GM18519 (cell line): ENCODE measurements around the gene C6orf136.
"Not testable (repeated sequence)": the region's sequence is repeated elsewhere in the genome, so short reads cannot be mapped to it uniquely, and the experiment has no call there.

Experiments used
- ATAC-seq: cut with Tn5 transposase; IDR thresholded peaks from one replicate; pipeline ENCODE4 v1.9.1; 2021; ENCODE audit warnings: mild to moderate bottlenecking, moderate library complexity; ENCODE audit not compliant: unreplicated experiment, low FRiP score

Gene C6orf136

DNA sequence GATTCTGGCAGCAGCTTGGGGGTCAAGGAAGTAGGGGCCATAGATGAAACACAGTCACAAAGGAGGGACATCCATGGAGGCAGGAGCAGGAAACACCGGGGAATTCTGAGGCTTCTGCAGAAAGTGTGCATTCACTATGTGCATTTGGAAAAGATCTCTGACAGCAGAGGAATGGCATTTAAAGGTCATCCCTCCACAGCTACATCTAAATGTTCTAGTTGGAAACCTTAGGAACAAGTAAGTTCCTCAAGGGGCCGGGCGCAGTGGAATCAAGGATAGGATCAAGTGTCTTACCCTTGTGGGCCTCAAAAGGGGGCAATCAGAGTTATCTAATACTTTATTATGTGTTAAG, 8.8 kb downstream of the C6orf136 start:
- no peak for ATAC-seq

DNA sequence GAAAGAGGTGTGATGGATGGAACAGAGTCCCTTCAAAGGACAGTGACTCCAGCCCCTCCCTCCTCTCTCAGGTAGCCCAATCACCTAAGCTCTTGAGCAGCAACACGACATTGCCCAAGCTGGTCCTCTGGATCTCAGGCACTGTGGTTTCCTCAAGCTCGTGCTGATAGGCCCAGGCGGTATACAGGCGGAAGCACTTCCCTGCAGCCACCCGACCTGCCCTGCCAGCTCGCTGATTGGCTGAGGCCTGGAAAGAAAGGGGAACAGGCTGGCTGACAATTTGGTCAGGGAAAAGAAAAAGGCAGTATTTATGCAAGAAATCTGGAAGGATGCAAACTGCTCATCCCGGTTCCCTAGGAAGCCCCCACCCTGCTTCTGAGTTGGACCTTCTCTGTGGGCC, 9.6 kb downstream of the C6orf136 start:
- ATAC-seq, result no peak

DNA sequence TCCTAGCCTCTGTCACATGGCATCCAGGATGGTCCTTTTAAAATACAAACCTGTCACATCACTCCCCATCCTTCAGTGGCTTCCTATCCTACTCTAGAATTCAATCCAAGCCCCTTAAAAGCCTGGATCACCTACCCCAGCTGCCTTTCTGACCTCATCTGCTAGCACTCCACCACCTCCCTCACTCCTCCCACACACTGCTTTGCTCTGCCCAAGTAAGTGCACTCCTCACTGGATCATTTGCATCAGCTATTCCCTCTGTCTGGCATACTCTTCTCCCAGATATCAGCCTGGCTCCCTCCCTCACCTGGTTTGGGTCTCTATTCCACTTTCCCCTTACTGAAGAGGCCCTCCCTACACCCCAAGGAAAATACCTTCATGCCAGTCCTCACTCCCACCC, 10.5 kb downstream of the C6orf136 start:
- ATAC-seq, result no peak

DNA sequence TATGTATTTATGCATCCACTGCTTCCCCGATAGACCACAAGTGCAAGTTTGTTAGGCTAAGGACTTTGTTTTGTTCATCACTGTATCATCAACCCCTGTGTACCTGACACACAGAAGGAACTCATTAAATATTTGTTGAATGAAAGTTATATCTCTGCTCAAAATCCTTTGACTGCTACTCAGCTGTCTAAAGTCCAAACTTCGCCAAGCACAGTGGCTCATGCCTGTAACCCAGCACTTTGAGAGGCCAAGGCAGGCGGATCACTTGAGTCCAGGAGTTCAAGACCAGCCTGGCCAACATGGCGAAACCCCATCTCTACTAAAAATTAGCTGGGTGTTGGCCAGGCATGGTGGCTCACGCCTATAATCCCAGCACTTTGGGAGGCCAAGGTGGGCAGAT, 11.0 kb downstream of the C6orf136 start:
- ATAC-seq, result not testable (repeated sequence)

DNA sequence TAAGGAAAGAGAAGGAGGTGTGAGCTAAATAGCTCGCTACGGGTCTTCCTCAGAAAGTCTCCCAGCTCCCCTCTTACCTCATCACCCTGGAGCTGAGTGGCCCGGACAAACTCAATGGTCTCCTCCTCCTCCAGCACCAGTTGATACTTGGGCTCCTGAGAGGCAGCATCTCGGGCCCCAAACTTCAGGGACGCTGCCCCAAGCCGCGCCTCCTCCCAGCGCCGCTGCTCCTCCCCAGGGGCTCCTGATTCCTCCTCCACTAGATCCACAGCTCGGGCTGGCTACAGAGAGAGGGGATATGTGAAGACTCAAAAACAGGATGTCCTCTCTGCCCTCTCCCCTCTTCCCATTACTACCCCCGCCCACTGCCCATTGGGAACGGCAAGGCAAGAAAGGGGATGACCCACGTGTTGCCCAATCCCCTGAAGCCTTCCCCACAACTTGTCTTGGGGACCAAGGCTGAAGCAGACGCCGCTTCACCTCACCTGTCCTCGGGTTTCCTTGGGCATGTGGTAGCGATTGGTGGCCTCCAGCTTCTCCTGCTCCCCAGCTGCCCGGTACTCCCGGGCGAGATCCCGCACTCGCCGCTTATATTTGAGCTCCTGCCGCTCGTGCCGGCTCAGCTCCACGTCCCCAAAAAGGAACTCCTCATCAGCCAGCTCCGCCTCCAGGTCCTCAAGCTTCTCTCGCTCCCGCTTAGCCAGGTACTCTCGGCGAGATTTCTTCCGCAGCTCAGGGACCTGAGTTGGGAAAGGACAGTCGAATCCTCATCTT, 18.2 kb downstream of the C6orf136 start:
- ATAC-seq, result no peak

DNA sequence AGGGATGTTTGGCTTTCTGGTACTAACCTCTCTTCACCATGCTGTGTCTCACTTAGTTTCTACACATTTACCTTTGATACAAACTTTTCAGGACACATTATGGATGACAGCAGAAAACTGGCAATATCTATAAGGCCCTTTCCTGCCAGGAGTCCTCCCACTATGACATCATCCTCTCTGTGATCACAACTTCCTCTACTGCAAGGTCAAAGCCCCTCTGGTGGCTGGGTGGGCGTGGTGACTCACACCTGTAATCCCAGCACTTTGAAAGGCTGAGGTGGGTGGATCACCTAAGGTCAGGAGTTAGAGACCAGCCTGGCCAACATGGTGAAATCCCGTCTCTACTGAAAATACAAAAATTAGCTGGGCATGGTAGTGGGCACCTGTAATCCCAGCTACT, 19.4 kb downstream of the C6orf136 start:
- ATAC-seq, result not testable (repeated sequence)

DNA sequence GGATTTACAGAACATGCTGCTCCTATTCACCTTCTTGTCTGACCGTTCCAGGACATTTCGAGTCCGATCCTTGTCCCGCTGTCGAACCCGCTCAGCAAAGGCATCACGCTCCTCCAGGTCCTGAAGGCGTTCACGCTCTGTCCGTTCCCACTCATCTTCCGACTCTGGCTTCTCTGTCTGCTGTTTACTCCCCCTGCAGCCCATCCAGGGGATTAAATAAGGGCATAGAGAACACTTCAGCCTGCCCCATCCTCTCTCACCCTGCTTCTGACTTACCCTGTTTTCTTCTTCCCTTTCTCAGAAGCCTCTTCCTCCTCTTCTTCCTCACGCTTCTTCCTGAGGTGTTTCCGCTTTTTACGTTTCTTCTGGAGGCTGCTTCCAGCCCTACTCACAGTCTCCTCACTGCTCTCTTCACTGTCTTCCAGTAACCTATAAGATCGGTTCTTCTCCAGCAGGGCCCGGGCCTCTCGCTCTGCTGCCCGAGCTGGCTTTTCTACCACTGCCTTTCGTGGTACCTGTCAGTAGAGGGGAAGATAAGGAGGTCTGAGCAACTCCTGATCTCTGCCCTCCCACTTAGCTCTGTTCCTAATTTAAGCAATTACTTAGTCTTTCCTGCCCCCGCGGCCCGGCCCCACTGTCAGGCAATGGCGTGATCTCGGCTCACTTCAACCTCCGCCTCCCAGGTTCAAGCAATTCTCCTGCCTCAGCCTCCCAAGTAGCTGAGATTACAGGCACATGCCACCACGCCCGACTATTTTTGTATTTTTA, 24.0 kb downstream of the C6orf136 start:
- ATAC-seq, result no peak

DNA sequence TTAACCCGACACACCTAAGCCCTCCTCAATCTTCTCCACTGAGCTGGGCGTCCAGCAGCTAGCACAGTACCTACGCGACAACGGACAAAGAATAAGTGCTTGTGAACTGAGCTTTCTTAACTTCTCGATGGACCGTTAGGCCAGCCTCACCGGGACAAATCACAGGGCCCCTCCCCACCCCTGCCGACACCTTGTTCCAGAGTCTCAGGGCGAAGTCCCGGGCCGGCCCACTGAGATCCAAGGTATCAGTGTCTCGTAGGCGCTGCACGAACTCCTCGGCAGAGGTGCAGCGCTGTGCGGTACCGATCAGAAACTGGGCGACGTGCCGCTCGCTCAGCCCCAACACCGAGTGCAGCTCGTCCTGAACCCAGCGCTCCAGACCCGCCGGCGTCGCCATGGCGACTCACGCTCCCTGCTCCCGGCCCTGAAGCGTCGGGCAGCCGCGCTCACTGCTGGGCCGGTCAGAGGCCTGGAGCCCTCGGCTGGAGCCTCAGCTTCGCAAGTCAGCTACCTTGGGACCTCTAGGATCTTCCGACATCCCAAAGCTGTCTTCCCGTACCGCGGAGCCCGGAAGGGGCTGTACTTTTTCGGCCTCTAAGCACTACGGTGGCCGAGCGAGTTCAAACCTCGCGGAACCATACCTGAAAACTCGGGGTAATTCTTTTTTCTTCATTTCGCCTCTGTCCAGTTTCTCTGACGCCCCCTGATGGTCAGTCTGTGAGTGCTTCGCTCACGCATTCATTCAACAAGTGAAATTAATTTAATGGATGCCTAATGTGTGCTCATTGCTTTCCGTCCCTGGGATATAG, 25.7 kb downstream of the C6orf136 start, which contains the start of gene DHX16:
DHX16 (minus strand) TSS at position 562 of the 809 bp plus-strand sequence; CDS start at position 397, 165 bp downstream.
- ATAC-seq, result no peak

DNA sequence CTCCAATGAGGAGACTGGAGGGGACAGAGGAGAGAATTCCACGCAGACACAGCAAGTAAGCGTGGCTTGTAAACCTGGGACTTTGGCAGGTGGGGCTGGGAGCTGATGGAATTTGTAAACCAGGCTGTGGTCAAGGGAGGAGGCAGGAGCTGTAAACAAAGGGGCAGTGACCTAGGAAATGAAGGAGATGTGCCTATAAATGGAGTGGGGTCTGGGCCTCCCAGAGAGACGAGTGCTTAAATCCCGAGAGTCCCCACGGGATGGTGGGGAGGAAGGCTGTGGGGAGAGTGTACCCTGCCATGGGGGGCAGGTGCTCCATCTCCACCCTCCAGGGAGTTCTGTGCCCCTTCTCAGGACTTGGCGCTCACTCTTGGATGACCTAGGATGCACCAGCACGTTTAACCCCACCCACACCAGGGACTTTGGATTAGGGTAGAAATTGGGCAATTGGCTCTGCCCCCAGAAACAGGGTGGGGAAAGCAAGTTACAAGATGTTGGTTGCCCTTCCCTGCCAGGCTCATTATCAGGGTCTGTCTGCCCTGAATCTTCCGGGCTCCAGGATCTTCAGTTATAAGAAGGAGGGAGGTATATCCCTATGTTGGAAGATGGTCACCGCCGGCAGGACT, 29.8 kb downstream of the C6orf136 start:
- no peak for ATAC-seq

DNA sequence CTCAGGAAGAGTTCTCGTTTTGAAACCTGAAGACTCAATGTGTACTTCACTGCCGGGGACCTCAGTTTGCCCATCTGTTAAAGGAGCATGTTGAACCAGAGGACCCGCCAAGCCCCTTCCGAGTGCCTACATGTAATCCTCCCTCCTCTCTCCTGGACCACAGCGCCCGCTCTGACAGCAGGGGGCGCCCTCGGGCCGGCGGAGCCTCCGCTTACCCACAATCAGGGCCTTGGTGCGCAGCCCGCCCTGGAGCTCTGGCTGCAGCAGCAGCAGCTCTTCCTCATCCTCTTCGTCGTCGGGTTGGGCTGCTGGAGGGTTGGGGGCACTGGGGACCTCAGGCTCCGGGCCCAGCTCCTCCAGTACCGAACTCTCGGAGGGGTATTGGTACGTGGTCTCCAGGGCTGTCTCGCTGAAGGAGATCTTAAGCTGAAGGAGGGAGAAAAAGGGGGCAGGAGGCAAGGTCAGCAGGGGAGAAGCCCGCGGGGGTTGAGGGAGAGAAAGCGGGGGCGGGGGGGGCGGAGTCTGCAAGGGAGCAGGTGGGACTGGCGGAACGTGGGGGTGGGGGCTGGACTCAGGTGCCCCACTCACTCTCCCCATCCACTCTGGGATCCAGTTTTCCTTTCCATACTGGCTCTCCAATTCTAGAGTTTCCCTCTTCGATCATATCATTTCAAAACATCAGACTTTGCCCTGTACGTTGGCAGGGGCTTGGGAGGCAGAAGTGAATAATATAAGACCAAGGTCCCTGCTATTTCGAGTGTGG, 32.2 kb downstream of the C6orf136 start:
- ATAC-seq, result no peak

DNA sequence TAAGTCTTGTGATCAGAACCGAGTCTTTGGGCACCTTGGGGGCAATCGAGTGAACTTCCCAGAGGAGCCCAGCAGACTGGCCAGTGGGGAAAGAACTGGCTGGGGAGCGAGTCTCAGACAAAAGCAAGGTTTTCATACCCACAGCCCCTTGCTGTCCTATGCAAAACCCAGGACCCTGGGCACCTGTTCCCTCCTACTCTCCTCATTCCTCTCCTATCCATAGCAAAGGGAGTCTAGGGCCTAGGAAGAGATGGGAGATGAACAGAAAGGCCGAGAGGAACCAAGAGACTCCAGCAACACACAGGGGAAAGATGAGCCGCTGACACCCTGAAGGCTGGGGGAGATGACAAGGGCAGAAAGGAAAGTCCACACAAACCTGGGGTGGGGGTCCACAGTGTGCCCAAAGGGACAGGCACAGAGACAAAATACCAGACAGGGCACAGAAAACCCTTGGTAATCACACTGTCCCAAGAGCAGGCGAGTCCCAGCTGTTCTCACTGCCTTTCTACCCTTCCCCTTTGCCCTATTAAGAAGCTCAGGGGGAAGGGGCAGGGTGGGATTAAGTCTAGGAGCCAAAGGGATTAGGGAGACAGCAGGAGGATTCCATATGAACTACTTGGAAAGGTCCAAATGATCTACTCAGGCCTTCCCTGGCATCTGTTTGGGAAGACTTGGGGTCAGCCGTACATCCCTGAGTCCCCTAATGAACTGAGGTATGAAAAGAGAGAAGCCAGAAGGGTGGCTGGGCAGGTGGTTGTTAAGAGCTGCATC, 33.0 kb downstream of the C6orf136 start:
- ATAC-seq, result no peak

DNA sequence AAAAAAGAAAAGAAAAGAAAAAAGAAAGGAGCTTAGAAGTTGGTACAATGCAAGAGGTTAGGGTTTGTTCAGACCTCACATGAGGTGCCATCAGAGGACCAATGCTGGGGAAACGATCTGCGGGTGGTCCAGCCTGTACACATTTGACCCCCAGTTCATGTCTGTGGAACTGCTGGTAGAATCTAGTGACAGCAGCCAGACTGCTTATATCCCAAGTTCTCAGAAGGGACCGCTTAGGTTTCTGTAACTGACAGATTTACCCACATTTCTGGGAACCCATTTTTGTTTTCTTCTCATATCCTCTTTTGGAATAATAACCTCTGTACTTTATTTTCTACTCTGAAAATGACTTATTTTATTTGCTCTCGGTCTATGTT, 34.8 kb downstream of the C6orf136 start:
- ATAC-seq, result no peak

DNA sequence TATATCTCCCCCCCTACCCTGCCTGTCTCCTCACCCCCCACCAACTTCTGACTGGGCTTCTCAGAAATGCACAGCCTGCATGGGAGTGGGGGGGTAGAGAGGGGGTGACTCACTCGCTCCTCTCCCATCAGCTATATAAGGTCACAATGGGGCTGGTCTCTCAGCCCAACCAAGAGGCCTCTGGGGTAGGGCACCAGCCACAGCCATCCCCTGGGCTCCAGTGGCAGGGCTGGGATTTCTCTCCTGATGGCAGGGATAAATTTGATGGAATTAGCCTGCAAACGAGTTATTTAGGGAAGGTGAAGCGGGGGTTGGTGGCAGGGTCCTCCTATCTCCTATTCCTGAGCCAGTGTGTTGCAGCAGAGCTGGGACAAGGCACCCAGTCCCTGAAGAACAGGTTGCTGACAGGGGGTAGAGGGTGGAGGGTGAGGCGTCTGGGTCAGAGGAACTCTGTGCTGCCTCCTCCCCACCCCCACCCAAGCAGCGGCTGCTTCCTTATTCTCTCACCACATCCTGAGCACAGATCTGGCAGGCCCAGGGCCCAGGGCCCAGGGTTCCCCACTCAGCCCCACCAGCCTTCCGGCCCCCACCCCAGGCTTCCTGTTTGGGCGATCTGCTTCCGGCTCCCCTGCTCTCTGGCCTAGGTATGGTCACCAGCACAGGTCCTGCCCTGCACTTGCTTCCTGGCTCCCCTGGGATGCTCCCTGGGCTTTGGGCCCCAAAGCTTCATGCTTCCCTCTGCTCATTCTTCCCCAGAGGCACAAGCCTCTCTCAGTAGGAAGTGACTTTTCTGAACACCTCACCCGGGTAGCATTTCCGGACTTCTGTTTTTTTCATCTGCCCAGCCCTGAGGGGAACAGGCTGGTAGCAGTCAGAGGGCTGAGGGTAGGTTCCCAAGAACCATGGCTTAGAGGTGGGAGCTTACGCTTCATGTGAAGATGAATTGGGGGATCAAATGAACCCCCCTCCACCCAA, 35.5 kb downstream of the C6orf136 start:
- no peak for ATAC-seq

DNA sequence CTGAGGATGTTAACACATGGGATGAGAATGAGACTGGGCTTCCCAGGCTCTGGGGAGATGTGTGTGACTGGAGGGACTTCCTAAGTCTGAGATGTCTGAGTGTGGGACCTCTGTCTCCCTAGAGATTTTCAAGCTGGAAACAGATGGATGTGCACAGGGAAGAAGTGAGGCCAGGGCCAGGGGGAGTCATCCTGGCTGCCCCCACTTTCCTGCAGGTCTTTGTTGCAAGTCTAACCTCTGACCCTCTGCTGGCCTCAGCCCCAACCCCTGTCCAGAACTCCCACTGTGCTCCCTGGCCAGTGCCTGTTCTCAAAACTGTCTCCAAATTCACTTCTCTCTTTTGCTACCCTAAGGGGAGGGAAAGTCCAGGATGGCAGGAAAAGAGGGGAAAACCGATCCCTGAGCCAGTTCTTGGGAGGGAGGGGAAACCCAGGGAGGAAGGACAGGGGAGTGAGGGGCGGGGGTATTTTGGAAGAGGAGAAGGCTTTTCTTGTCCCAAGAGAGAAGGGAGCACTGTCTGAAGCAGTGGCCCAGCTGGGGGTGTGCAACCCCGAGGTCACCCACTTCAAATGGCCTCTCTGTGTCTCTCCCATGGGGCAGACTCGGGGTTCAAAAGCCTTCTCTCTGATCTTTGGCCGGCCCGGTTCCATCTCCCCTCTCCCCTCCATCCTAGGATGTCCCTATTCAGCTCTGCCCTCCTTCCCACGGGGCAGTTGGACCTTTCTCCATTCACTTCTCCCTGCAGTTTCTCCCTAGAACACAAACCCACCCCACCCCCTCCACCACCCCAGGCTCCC, 36.4 kb downstream of the C6orf136 start:
- no peak for ATAC-seq

DNA sequence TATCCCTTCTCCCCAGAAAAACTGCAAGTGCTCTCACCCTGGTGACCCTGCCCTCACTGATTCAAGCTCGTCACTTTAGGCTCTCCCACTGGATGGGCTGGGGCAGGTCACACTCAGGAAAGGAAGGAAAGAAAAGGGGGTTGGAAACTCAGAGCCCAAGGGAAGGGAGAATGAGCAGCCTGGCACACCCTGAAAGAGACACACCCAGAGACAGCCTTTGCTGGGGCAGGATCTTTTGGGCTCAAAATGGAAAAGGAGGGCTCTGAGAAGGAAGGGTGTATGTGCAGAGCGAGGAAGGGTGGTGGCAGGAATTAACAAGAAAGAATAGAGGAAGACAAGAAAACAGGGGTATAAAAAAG, 37.0 kb downstream of the C6orf136 start:
- ATAC-seq, result no peak

DNA sequence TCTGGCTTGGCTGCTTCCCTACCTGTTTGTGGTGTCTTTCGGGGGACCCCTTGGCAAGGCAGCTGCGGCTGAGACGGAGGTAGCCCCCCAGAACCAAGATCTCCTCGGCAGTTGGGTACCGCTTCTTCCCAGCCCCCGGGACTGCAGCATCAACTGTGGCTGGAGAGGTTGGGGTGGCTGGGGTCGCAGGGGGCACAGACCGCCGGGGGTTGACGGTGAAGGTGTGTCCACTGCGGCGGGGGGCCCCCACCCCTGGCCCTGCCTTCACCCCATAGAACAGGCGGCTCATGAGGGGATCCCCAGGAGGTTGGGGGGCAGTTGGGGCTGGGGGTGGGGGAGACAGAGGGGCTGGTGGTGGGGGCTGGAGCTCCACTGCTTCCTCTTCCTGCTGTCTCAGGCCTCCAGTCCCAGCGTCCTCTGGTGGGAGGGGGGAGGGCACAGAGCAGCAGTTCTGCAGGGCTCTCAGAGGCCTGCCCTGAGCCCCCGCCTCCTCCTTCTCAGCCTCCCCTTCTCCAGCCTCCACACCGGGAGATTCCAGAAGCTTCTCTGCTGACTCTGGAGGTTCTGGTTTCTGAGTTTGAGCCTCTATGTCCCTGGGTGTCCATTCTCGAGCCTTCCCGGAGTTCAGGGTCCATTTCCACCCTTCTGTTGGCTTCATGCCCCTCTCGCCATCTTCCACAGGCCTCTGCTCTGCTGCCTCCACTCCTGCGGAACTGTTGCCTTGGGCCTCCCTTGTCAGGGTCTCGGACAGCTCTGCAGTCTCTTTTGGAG, 37.6 kb downstream of the C6orf136 start:
- no peak for ATAC-seq
